ENCODE results near the gene CPSF7.

The CPSF7 gene

GRCh38 chr11:61415381-61415780, 14.4 kb downstream of the CPSF7 start:
- no peak overlapping the region for H3K4me3 ChIP-seq (replicated peaks; ENCODE audit: insufficient read depth, low read length)
- TF ChIP-seq GABPA (IDR thresholded peaks at IDR 0.05; ENCODE audit: low read depth), result no peak
- no peak for TF ChIP-seq POLR2AphosphoS5 (IDR thresholded peaks at IDR 0.05; ENCODE audit: low read depth)
- TF ChIP-seq, protein P1, sequence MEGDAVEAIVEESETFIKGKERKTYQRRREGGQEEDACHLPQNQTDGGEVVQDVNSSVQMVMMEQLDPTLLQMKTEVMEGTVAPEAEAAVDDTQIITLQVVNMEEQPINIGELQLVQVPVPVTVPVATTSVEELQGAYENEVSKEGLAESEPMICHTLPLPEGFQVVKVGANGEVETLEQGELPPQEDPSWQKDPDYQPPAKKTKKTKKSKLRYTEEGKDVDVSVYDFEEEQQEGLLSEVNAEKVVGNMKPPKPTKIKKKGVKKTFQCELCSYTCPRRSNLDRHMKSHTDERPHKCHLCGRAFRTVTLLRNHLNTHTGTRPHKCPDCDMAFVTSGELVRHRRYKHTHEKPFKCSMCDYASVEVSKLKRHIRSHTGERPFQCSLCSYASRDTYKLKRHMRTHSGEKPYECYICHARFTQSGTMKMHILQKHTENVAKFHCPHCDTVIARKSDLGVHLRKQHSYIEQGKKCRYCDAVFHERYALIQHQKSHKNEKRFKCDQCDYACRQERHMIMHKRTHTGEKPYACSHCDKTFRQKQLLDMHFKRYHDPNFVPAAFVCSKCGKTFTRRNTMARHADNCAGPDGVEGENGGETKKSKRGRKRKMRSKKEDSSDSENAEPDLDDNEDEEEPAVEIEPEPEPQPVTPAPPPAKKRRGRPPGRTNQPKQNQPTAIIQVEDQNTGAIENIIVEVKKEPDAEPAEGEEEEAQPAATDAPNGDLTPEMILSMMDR (IDR thresholded peaks at IDR 0.05; ENCODE audit: insufficient read depth, low read length), result no peak
- TF ChIP-seq, protein P2, sequence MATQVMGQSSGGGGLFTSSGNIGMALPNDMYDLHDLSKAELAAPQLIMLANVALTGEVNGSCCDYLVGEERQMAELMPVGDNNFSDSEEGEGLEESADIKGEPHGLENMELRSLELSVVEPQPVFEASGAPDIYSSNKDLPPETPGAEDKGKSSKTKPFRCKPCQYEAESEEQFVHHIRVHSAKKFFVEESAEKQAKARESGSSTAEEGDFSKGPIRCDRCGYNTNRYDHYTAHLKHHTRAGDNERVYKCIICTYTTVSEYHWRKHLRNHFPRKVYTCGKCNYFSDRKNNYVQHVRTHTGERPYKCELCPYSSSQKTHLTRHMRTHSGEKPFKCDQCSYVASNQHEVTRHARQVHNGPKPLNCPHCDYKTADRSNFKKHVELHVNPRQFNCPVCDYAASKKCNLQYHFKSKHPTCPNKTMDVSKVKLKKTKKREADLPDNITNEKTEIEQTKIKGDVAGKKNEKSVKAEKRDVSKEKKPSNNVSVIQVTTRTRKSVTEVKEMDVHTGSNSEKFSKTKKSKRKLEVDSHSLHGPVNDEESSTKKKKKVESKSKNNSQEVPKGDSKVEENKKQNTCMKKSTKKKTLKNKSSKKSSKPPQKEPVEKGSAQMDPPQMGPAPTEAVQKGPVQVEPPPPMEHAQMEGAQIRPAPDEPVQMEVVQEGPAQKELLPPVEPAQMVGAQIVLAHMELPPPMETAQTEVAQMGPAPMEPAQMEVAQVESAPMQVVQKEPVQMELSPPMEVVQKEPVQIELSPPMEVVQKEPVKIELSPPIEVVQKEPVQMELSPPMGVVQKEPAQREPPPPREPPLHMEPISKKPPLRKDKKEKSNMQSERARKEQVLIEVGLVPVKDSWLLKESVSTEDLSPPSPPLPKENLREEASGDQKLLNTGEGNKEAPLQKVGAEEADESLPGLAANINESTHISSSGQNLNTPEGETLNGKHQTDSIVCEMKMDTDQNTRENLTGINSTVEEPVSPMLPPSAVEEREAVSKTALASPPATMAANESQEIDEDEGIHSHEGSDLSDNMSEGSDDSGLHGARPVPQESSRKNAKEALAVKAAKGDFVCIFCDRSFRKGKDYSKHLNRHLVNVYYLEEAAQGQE (IDR thresholded peaks at IDR 0.05; ENCODE audit: insufficient replicate concordance, low read depth), result no peak
- no peak overlapping the region for H3K27ac ChIP-seq (replicated peaks)
- no peak for DNase-seq (ENCODE audit: low read depth in 1 of 2, low spot score in 1 of 2)
- no peaks in the 10 kb centered on the region for H3K27me3 ChIP-seq (ENCODE audit: insufficient read depth, poor library complexity, severe bottlenecking)

GRCh38 chr11:61414547-61414946, 15.2 kb downstream of the CPSF7 start:
- H3K27ac ChIP-seq (replicated peaks), result no peak overlapping the region
- no peaks in the 10 kb centered on the region for H3K27me3 ChIP-seq (ENCODE audit: insufficient read depth, poor library complexity, severe bottlenecking)
- H3K4me3 ChIP-seq (replicated peaks; ENCODE audit: insufficient read depth, low read length), result no peak overlapping the region
- TF ChIP-seq, protein P2 (IDR thresholded peaks at IDR 0.05; ENCODE audit: insufficient replicate concordance, low read depth), result no peak
- TF ChIP-seq GABPA (IDR thresholded peaks at IDR 0.05; ENCODE audit: low read depth) (no peak), SPI1 (IDR thresholded peaks at IDR 0.05; ENCODE audit: borderline replicate concordance, low read depth) (no peak)
- no peak for DNase-seq (ENCODE audit: low read depth in 1 of 2, low spot score in 1 of 2)

DNA sequence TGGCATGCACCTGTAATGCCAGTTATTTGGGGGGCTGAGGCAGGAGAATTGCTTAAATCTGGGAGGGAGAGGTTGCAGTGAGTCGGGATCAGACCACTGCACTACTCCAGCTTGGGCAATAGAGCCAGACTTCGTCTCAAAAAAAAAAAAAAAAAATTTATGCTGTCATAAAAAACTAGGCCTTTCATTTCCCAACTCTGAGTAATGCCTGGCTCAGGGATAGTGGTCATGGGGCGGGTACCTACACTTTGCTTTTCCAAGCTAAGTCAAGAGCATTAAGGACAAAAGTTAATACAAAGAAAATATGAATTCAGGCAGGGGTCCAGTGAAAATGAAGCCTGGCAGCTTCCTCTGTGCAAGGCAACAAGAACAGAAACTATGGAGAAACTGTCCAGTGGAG, 16.3 kb downstream of the CPSF7 start:
- TF ChIP-seq, protein P2 (IDR thresholded peaks at IDR 0.05; ENCODE audit: insufficient replicate concordance, low read depth), result no peak
- TF ChIP-seq GABPA (IDR thresholded peaks at IDR 0.05; ENCODE audit: low read depth) (no peak), SPI1 (IDR thresholded peaks at IDR 0.05; ENCODE audit: borderline replicate concordance, low read depth) (no peak), POLR2AphosphoS5 (IDR thresholded peaks at IDR 0.05; ENCODE audit: low read depth) (no peak)
- TF ChIP-seq, protein P1 (IDR thresholded peaks at IDR 0.05; ENCODE audit: insufficient read depth, low read length), result no peak
- DNase-seq (ENCODE audit: low read depth in 1 of 2, low spot score in 1 of 2), result no peak
- H3K27me3 ChIP-seq (ENCODE audit: insufficient read depth, poor library complexity, severe bottlenecking), result no peaks in the 10 kb centered on the region
- H3K4me3 ChIP-seq (replicated peaks; ENCODE audit: insufficient read depth, low read length), result no peak overlapping the region
- H3K27ac ChIP-seq (replicated peaks), result no peak overlapping the region

GRCh38 chr11:61411589-61411988, 18.2 kb downstream of the CPSF7 start:
- TF ChIP-seq POLR2AphosphoS5 (IDR thresholded peaks at IDR 0.05; ENCODE audit: low read depth) (no peak), SPI1 (IDR thresholded peaks at IDR 0.05; ENCODE audit: borderline replicate concordance, low read depth) (no peak), GABPA (IDR thresholded peaks at IDR 0.05; ENCODE audit: low read depth) (no peak)
- TF ChIP-seq, protein P2 (IDR thresholded peaks at IDR 0.05; ENCODE audit: insufficient replicate concordance, low read depth), result no peak
- TF ChIP-seq, protein P1 (IDR thresholded peaks at IDR 0.05; ENCODE audit: insufficient read depth, low read length), result no peak
- Histone ChIP-seq H3K27ac (replicated peaks) (no peak overlapping the region), H3K27me3 (ENCODE audit: insufficient read depth, poor library complexity, severe bottlenecking) (no peaks in the 10 kb centered on the region), H3K4me3 (replicated peaks; ENCODE audit: insufficient read depth, low read length) (no peak overlapping the region)
- no peak for DNase-seq (ENCODE audit: low read depth in 1 of 2, low spot score in 1 of 2)

All from HL-60 (cell line).